GM19023 (cell line): ENCODE measurements around the gene CTSA.
A peak's percentile ranks its signal among the peaks of the same experiment; 100 is the strongest.
"Not testable (repeated sequence)": the region's sequence is repeated elsewhere in the genome, so short reads cannot be mapped to it uniquely, and the experiment has no call there.

ENCODE experiments used
- ATAC-seq: cut with Tn5 transposase; IDR thresholded peaks from one replicate; pipeline ENCODE4 v1.9.1; 2021; ENCODE audit warnings: mild to moderate bottlenecking, moderate library complexity; ENCODE audit not compliant: unreplicated experiment

CTSA gene

DNA sequence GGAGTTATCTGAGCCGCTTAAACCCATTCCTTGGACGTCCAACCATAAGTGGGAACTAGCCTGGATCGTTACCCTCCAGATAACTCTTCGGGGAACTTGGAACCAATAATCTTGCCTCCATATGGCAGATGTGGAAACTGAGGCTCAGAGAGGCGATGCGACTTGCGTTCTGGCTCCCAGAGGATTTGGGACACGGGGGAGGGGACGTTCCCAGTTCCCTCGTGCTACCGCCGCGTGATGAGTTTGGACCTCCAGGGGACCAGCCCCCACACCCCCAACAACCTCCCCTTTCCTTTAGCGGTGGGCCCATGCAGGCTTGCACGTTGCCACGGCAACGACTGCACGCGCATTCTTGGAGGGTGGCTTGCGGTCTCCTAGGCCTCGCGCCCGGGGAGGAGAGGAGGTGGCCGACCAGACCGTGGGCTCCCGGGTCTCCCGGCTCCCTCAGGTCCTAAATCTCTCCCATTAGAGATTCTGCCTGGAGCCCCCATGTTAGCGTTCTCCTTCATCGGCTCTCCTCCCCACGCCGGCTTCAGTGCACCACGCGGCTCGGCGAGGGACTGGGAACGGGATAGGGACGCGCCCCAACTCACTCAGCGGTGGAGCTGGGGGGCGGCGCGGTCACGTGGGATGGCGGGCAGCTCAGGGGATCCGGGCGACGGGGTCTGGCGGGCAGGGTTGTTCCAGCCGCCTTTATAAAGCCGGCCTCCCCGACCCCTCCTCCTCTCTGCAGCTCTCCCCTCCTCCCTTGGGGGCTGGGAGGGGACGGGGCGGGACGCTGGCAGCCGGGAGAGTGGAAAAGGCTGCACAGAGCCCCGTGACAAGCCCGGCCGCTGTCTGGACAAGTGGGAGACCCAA lies 20.6 kb downstream of the CTSA start, which contains the start of gene PLTP:
TSS of gene PLTP (minus strand) at position 670 of the 858 bp plus-strand sequence. CDS start 703 bp downstream, outside the sequence.
- ATAC-seq = no peak

- no peak for ATAC-seq
Observed at GRCh38 chr20:45912344-45912682, 21.2 kb downstream of the CTSA start.

GRCh38 chr20:45913116-45913515 lies 22.0 kb downstream of the CTSA start:
- no peak for ATAC-seq

GRCh38 chr20:45917790-45918141 lies 26.6 kb downstream of the CTSA start:
- no peak for ATAC-seq

DNA sequence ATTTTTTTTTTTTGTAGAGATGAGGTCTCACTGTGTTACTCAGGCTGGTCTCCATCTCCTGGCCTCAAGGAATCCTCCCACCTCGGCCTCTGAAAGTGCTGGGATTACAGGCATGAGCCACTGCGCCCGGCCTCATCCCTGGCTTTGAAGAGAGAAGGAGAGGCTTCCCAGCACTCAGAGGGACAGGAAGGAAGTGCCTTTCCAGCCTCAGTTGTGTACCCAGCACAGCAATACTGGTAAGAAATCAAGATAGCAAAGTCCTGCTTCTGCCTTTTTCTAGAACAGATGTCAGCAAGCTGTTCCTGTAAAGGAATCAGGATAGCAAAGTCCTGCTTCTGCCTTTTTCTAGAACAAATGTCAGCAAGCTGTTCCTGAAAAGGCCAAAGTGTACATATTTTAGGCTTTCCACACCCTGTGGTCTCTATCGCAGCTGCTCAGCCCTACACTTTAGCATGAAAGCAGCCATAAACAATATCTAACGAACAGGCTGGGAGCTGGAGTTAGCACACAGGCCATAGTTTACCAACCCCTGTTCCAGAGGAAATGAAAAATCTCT lies 27.1 kb downstream of the CTSA start:
- no peak for ATAC-seq

DNA sequence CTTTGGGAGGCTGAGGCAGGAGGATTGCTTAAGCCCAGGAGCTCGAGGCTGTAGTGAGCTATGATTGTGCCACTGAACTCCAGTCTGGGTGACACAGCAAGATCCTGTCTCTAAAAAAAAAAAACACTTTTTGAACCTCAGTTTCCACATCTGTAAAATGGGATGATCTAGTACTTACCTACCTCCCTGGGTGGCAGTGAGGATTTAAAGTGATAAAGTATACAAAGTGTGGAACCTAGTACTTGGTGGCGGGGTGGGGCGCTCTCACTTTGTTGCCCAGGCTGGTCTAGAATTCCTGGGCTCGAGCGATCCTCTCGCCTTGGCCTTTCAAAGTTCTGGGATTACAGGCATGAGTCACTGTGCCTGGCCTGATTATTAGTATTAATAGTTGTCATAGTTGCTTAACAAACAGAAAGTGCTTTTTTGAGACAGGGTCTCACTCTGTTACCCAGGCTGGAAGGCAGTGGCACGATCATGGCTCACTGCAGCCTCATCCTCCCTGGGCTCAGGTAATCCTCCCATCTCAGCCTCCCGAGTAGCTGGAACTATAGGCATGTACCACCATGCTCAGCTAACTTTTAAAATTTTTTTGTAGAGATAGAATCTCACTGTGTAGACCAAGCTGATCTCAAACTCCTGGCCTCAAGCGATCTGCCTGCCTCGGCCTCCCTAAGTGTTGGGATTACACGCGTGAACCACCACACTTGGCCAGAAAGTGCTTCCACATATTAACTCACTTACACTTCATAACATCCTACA lies 27.8 kb downstream of the CTSA start:
- ATAC-seq = no peak

DNA sequence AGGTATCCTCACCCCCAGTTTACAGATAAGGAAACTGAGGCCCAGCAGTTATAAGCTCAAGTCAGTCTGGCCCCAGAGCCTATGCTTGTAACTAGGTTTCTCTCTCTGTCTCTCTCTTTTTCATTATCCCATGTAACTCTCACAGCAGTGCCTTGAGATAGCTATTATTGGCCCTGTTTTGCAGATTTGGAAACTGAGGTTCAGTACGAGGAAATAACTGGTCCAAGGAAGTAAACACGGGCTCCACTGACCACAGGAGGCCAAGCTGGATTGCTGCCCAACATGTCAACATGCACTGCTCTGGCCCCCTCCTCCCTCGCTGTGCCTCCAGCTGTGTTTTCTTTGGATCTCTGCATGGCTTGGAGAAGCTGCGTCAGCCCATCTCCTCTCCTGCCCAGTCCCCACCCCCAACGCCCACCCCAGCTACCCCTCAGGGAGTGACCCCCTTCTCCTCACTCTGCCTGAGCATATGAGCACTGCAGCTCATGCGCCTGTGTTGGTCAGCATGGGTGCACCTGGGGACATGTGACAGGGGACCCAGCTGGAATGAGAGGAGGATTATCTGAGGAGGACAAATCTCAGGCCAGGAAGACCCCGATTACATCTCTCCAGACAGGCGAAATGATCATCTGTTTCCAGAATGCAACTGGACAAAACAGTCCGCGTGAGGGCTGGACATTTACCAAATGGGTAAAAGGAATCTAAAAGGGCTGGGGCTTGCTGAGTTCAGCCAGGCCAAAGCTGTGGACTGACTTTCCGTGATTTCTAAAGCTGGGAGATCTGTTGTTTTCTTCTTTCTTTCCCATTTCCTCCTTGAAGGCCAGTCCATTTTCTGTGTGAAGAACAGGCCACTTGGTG lies 28.6 kb downstream of the CTSA start:
- no peak for ATAC-seq

DNA sequence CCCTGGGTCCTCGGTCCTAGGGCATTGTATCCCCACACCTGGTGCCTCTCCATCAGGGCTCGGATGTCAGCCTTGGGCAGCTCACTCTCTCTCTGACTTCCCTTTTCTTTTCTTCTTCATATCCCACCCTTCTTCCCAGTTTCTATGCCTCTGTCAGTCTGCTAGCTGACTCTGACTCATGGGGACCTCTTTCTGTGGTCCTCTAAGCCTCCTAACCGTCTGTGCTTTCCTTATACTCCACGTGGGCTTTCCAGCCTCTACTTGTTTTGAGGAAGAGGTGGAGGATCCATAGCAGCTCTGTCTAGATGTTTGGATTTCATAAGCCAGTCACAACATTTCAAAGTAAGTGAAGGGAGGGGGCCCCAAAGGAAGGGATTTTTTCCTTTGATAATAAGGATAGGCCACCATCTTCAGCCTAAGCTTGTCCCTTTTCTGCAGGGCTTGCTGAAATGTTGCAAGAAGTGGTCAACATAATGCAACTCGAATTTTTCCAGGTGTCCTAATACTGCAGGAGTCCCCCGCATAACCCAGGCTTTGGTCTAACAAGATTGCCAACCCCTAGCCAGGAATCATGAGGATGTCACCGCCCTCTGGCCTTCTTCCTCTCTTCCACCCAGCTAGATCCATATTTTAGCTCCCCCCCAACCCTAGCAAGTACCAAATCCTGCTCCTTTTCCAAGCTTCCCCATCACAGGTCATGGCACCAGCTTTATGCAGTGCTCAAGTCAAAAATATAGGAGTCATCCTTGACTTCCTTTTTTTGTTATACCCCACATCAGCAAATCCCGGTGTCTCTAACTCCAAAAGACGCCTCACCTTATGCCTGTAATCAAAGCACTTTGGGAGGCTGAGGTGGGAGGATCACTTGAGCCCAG lies 29.6 kb downstream of the CTSA start:
- no peak for ATAC-seq

- no peak for ATAC-seq
Observed at GRCh38 chr20:45921337-45922189, 30.4 kb downstream of the CTSA start.

- ATAC-seq = no peak
Observed at GRCh38 chr20:45924391-45925261, 33.5 kb downstream of the CTSA start.

DNA sequence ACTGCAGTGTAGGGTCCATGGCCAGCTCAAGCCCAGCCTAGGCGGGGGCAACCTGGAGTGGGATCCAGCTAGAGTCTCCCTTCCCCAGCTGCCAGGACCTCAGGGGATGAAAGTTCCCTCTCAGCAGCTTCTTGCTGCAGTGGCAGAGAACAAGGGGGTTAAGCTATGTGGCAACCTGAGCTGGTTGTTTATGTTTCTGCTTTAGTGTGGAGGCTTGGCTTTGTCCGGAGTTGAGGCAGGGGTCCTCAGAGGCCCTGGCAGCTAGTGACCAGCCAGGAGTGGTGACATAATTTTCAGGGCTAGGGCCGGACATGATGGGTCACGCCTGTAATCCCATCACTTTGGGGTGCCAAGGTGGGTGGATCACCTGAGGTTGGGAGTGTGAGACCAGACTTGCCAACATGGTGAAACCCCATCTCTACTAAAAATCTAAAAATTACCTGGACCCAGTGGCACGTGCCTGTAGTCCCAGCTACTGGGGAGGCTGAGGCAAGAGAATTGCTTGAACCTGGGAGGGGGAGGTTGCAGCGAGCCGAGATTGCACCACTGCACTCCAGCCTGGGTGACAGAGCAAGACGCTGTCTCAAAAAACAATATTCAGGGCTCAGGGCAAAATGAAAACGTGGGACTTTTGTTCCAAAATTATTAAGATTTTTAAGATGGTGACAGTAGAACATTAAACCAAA lies 34.8 kb downstream of the CTSA start:
- no peak for ATAC-seq

GRCh38 chr20:45926731-45927070 lies 35.6 kb downstream of the CTSA start:
- ATAC-seq = no peak

GRCh38 chr20:45927071-45927878 lies 36.1 kb downstream of the CTSA start:
- ATAC-seq = no peak

DNA sequence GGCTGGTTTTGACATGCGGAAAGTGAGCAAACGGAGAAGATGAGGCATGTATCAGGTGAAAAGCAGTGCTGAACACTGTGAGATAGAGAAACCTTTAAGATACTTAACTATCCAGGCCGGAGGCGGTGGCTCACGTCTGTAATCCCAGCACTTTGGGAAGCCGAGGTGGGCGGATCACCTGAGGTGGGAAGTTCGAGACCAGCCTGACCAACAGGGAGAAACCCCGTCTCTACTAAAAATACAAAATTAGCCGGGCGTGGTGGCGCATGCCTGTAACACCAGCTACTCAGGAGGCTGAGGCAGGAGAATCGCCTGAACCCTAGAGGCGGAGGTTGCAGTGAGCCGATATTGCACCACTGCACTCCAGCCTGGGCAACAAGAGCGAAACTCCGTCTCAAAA lies 40.5 kb downstream of the CTSA start:
- ATAC-seq = not testable (repeated sequence)

GRCh38 chr20:45933266-45934045 lies 42.3 kb downstream of the CTSA start:
- no peak for ATAC-seq

- peak; percentile 22 for ATAC-seq
Observed at GRCh38 chr20:45934046-45934585, 43.0 kb downstream of the CTSA start.
